Measurements from ENCODE around the gene ZBTB39.
"Not testable (repeated sequence)": the region's sequence is repeated elsewhere in the genome, so short reads cannot be mapped to it uniquely, and the experiment has no call there.

ZBTB39 gene

DNA sequence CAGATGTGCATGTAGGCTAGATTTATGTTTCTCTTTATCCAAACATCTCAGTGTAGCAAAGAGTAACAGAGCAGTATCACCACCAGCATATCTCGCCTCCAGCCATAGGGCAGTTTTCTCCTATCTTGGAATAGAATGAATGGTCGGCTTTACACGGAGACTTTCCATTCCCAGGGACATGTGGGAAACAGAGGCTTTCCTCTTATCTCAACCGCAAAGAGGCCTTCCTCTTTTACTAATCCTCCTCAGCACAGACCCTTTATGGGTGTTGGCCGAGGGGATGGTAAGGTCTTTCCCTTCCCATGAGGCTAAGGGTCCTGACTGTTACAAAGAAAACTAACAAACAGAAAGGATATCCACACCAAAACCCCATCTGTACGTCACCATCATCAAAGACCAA lies 37.4 kb downstream of the ZBTB39 start:
- not testable (repeated sequence) for H3K4me3 ChIP-seq (replicated peaks; ENCODE audit: insufficient read depth, low read length); DNase-seq (ENCODE audit: low read depth in 1 of 2, low spot score in 1 of 2); H3K27me3 ChIP-seq (ENCODE audit: insufficient read depth, poor library complexity, severe bottlenecking); H3K27ac ChIP-seq (replicated peaks)
- peak; percentile 63 for TF ChIP-seq SPI1 (IDR thresholded peaks at IDR 0.05; ENCODE audit: borderline replicate concordance, low read depth)

DNA sequence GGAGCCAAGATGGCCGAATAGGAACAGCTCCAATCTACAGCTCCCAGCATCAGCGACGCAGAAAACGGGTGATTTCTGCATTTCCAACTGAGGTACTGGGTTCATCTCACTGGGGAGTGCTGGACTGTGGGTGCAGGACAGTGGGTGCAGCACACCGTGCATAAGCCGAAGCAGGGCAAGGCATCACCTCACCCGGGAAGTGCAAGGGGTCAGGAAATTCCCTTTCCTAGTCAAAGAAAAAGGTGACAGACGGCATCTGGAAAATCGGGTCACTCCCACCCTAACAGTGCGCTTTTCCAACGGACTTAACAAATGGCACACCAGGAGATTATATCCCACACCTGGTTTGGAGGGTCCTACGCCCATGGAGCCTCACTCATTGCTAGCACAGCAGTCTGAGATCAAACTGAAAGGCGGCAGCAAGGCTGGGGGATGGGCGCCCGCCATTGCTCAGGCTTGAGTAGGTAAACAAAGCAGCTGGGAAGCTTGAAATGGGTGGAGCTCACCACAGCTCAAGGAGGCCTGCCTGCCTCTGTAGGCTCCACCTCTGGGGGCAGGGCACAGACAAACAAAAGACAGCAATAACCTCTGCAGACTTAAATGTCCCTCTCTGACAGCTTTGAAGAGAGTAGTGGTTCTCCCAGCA lies 40.2 kb downstream of the ZBTB39 start:
- H3K27ac ChIP-seq (replicated peaks); H3K4me3 ChIP-seq (replicated peaks; ENCODE audit: insufficient read depth, low read length); H3K27me3 ChIP-seq (ENCODE audit: insufficient read depth, poor library complexity, severe bottlenecking); DNase-seq (ENCODE audit: low read depth in 1 of 2, low spot score in 1 of 2): not testable (repeated sequence)

DNA sequence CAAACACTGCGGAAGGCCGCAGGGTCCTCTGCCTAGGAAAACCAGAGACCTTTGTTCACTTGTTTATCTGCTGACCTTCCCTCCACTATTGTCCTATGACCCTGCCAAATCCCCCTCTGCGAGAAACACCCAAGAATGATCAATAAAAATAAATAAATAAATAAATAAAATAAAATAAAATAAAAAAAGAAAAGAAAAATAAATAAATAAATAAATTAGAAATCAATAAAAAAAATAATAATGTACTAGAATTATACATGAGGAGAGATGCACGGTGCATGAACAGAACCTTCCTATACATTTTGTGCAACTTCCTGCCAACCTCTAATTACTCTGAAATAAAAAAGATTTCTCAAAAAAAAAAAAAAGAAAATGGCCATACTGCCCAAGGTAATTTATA lies 41.2 kb downstream of the ZBTB39 start:
- not testable (repeated sequence) for H3K27me3 ChIP-seq (ENCODE audit: insufficient read depth, poor library complexity, severe bottlenecking); DNase-seq (ENCODE audit: low read depth in 1 of 2, low spot score in 1 of 2); H3K4me3 ChIP-seq (replicated peaks; ENCODE audit: insufficient read depth, low read length); H3K27ac ChIP-seq (replicated peaks)

DNA sequence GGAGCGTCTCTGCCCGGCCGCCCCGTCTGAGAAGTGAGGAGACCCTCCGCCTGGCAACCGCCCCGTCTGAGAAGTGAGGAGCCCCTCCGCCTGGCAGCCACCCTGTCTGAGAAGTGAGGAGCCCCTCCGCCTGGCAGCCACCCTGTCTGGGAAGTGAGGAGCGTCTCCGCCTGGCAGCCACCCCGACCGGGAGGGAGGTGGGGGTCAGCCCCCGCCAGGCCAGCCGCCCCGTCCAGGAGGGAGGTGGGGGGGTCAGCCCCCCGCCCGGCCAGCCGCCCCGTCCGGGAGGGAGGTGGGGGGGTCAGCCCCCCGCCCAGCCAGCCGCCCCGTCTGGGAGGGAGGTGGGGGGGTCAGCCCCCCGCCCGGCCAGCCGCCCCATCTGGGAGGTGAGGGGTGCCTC lies 42.8 kb downstream of the ZBTB39 start:
- H3K27me3 ChIP-seq (ENCODE audit: insufficient read depth, poor library complexity, severe bottlenecking): not testable (repeated sequence)

DNA sequence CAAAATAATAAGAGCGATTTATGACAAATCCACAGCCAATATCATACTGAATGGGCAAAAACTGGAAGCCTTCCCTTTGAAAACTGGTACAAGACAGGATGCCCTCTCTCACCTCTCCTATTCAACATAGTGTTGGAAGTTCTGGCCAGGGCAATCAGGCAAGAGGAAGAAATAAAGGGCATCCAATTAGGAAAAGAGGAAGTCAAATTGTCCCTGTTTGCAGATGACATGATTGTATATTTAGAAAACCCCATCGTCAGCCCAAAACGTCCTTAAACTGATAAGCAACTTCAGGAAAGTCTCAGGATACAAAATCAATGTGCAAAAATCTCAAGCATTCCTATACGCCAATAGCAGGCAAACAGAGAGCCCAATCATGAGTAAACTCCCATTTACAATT lies 44.1 kb downstream of the ZBTB39 start:
- peak; percentile 64; the same call in 1 of the 2 replicates for TF ChIP-seq SPI1 (IDR thresholded peaks at IDR 0.05; ENCODE audit: borderline replicate concordance, low read depth)
- H3K27me3 ChIP-seq (ENCODE audit: insufficient read depth, poor library complexity, severe bottlenecking); H3K27ac ChIP-seq (replicated peaks); DNase-seq (ENCODE audit: low read depth in 1 of 2, low spot score in 1 of 2); H3K4me3 ChIP-seq (replicated peaks; ENCODE audit: insufficient read depth, low read length): not testable (repeated sequence)

More for the DNA sequence above, 42.8 kb downstream of the ZBTB39 start:
- not testable (repeated sequence) for DNase-seq (ENCODE audit: low read depth in 1 of 2, low spot score in 1 of 2); H3K4me3 ChIP-seq (replicated peaks; ENCODE audit: insufficient read depth, low read length); H3K27ac ChIP-seq (replicated peaks)

DNA sequence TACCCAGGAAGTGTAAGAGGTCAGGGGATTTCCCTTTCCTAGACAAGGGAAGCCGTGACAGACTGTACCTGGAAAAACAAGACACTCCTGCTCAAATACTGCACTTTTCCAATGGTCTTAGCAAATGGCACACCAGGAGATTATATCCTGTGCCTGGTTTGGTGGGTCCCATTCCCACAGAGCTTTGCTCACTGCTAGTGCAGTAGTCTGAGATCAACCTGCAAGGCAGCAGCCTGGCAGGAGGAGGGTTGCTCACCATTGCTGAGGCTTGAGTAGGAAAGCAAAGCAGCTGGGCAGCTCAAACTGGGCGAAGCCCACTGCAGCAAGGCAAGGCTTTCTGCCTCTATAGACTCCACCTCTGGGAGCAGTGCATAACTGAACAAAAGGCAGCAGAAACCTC lies 47.9 kb downstream of the ZBTB39 start:
- Histone ChIP-seq H3K27ac (replicated peaks) (no peak overlapping the region), H3K27me3 (ENCODE audit: insufficient read depth, poor library complexity, severe bottlenecking) (no peaks in the 10 kb centered on the region), H3K4me3 (replicated peaks; ENCODE audit: insufficient read depth, low read length) (no peak overlapping the region)
- TF ChIP-seq, protein P1, sequence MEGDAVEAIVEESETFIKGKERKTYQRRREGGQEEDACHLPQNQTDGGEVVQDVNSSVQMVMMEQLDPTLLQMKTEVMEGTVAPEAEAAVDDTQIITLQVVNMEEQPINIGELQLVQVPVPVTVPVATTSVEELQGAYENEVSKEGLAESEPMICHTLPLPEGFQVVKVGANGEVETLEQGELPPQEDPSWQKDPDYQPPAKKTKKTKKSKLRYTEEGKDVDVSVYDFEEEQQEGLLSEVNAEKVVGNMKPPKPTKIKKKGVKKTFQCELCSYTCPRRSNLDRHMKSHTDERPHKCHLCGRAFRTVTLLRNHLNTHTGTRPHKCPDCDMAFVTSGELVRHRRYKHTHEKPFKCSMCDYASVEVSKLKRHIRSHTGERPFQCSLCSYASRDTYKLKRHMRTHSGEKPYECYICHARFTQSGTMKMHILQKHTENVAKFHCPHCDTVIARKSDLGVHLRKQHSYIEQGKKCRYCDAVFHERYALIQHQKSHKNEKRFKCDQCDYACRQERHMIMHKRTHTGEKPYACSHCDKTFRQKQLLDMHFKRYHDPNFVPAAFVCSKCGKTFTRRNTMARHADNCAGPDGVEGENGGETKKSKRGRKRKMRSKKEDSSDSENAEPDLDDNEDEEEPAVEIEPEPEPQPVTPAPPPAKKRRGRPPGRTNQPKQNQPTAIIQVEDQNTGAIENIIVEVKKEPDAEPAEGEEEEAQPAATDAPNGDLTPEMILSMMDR (IDR thresholded peaks at IDR 0.05; ENCODE audit: insufficient read depth, low read length): no peak
- no peak for TF ChIP-seq SPI1 (IDR thresholded peaks at IDR 0.05; ENCODE audit: borderline replicate concordance, low read depth)
- TF ChIP-seq GABPA (IDR thresholded peaks at IDR 0.05; ENCODE audit: low read depth): no peak
- TF ChIP-seq, protein P2, sequence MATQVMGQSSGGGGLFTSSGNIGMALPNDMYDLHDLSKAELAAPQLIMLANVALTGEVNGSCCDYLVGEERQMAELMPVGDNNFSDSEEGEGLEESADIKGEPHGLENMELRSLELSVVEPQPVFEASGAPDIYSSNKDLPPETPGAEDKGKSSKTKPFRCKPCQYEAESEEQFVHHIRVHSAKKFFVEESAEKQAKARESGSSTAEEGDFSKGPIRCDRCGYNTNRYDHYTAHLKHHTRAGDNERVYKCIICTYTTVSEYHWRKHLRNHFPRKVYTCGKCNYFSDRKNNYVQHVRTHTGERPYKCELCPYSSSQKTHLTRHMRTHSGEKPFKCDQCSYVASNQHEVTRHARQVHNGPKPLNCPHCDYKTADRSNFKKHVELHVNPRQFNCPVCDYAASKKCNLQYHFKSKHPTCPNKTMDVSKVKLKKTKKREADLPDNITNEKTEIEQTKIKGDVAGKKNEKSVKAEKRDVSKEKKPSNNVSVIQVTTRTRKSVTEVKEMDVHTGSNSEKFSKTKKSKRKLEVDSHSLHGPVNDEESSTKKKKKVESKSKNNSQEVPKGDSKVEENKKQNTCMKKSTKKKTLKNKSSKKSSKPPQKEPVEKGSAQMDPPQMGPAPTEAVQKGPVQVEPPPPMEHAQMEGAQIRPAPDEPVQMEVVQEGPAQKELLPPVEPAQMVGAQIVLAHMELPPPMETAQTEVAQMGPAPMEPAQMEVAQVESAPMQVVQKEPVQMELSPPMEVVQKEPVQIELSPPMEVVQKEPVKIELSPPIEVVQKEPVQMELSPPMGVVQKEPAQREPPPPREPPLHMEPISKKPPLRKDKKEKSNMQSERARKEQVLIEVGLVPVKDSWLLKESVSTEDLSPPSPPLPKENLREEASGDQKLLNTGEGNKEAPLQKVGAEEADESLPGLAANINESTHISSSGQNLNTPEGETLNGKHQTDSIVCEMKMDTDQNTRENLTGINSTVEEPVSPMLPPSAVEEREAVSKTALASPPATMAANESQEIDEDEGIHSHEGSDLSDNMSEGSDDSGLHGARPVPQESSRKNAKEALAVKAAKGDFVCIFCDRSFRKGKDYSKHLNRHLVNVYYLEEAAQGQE (IDR thresholded peaks at IDR 0.05; ENCODE audit: insufficient replicate concordance, low read depth): no peak
- TF ChIP-seq POLR2AphosphoS5 (IDR thresholded peaks at IDR 0.05; ENCODE audit: low read depth): no peak
- DNase-seq (ENCODE audit: low read depth in 1 of 2, low spot score in 1 of 2): no peak

DNA sequence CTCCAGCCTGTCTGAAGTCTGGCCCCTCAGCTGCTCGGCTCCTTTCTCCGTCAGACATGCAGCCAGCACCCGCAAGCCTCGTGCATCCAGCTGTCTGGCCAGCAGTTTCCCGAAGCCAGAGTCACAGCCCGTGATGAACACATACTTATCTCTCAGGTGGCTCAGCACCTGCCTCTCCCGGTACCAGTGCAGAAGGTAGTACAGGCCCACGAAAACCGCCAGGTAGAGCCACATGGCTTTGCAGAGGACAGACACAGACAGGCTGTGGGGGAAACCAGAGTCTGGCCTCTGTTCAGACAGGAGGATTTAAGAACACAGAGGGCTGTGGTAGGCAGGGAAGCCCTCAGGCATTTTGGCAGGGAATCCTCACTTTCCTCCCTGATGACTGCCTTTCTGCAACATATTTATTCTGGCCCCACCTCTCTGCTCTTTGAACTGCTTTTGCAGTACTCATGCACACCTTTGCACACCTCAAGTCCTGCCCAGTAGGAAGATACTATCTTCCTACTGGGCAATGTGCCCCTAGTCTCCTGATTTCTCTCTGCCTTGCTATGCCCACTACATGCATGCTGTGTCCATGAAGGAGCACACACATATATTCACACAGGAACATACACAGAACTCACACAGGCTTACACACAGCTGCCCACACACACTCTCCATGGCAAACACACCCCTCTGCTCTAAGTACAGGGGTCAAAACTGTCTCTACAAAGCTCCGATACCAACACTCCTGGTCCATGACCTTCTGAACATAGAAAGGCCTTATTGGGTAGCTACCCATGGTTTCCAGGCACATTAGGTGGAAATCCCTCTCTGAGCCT lies 48.9 kb downstream of the ZBTB39 start, which contains the start of gene RDH16:
TSS of gene RDH16 (minus strand) at position 380 of the 824 bp plus-strand sequence. CDS start at position 234, 146 bp downstream.
- DNase-seq (ENCODE audit: low read depth in 1 of 2, low spot score in 1 of 2): no peak
- Histone ChIP-seq H3K4me3 (replicated peaks; ENCODE audit: insufficient read depth, low read length) (no peak within 1 kb of the TSS), H3K27ac (replicated peaks) (no peak within 1 kb of the TSS), H3K27me3 (ENCODE audit: insufficient read depth, poor library complexity, severe bottlenecking) (no peaks in the 10 kb centered on the region)
- TF ChIP-seq, protein P1 (IDR thresholded peaks at IDR 0.05; ENCODE audit: insufficient read depth, low read length): no peak
